Stimulated activated CD8-positive, alpha-beta memory T cell treated with anti-CD3 and anti-CD28 coated beads, Interleukin-12 subunit alpha, Interleukin-12 subunit beta, amount 100 ng/mL, for 24 hours (primary cell): ENCODE results near the gene CHMP3.
"Not testable (repeated sequence)": the region's sequence is repeated elsewhere in the genome, so short reads cannot be mapped to it uniquely, and the experiment has no call there.

Source experiments
- DNase-seq: peaks from one replicate; pipeline ENCODE4 v3.0.0-alpha.2; 2020; ENCODE audit errors: extremely low read depth

CHMP3 gene

GRCh38 chr2:86549440-86549839 is 13.8 kb downstream of the CHMP3 start:
- not testable (repeated sequence) for DNase-seq

GRCh38 chr2:86548913-86549396 is 14.3 kb downstream of the CHMP3 start:
- not testable (repeated sequence) for DNase-seq

GRCh38 chr2:86548165-86548912 is 14.9 kb downstream of the CHMP3 start:
- not testable (repeated sequence) for DNase-seq

GRCh38 chr2:86545296-86545924 is 17.8 kb downstream of the CHMP3 start:
- DNase-seq: not testable (repeated sequence)

- DNase-seq: not testable (repeated sequence)
Measured at GRCh38 chr2:86544278-86545099, 18.8 kb downstream of the CHMP3 start.

GRCh38 chr2:86543793-86544192 is 19.4 kb downstream of the CHMP3 start:
- DNase-seq: no peak

GRCh38 chr2:86543335-86543734 is 19.9 kb downstream of the CHMP3 start:
- no peak for DNase-seq

GRCh38 chr2:86542814-86543213 is 20.4 kb downstream of the CHMP3 start:
- no peak for DNase-seq

- DNase-seq: no peak
Measured at GRCh38 chr2:86541334-86541733, 21.9 kb downstream of the CHMP3 start.

GRCh38 chr2:86533589-86533988 is 29.7 kb downstream of the CHMP3 start:
- no peak for DNase-seq

- DNase-seq: no peak
Measured at GRCh38 chr2:86525421-86526340, 37.6 kb downstream of the CHMP3 start.

- DNase-seq: no peak
Measured at GRCh38 chr2:86523491-86523890, 39.8 kb downstream of the CHMP3 start.

GRCh38 chr2:86522711-86523110 is 40.5 kb downstream of the CHMP3 start:
- DNase-seq: no peak

- DNase-seq: no peak
Measured at GRCh38 chr2:86521922-86522321, 41.3 kb downstream of the CHMP3 start.

GRCh38 chr2:86520153-86520552 is 43.1 kb downstream of the CHMP3 start:
- no peak for DNase-seq

- DNase-seq: no peak
Measured at GRCh38 chr2:86519349-86519748, 43.9 kb downstream of the CHMP3 start.

GRCh38 chr2:86518481-86518880 is 44.8 kb downstream of the CHMP3 start:
- no peak for DNase-seq

- no peak for DNase-seq
Measured at GRCh38 chr2:86513948-86514660, 49.1 kb downstream of the CHMP3 start.

- DNase-seq: no peak
Measured at GRCh38 chr2:86512892-86513291, 50.4 kb downstream of the CHMP3 start.

GRCh38 chr2:86512034-86512433 is 51.2 kb downstream of the CHMP3 start:
- no peak for DNase-seq
